HEK293T (cell line): ENCODE data around the gene TENM3.

Source experiments
- CTCF ChIA-PET: fragments of 350-600 bp; formaldehyde crosslinking; extraction: SDS; loops from one replicate; lab custom pipeline; 2021; ENCODE audit warnings: antibody characterized with exemption, inconsistent platforms; lab: Yijun Ruan, JAX
- POLR2A ChIA-PET: fragments of 350-600 bp; formaldehyde crosslinking; extraction: SDS; loops from one replicate; lab custom pipeline; 2020; ENCODE audit warnings: antibody characterized with exemption, inconsistent platforms; lab: Yijun Ruan, JAX
- DNase-seq: peaks from one replicate; pipeline ENCODE4 v3.0.0; 2012; ENCODE audit warnings: mixed read lengths; ENCODE audit errors: extremely low spot score
- ARNT ChIP-seq: fragments of 450-650 bp; IDR thresholded peaks from 2 replicates; pipeline ENCODE4 v1.6.1; 2017; ENCODE audit warnings: mild to moderate bottlenecking
- BHLHE40 ChIP-seq: fragments of 450-650 bp; IDR thresholded peaks from 2 replicates; pipeline ENCODE4 v1.6.1; 2016; ENCODE audit warnings: mild to moderate bottlenecking, moderate library complexity, borderline replicate concordance
- CTBP1 ChIP-seq: fragments of 450-650 bp; IDR thresholded peaks from 2 replicates; pipeline ENCODE4 v1.6.1; 2016; ENCODE audit warnings: borderline replicate concordance
- ELF4 ChIP-seq: fragments of 450-650 bp; IDR thresholded peaks from 2 replicates; pipeline ENCODE4 v1.6.1; 2017; ENCODE audit warnings: antibody characterized with exemption
- FOXA1 ChIP-seq: fragments of 450-650 bp; IDR thresholded peaks from 2 replicates; pipeline ENCODE4 v1.6.1; 2016; ENCODE audit warnings: mild to moderate bottlenecking
- FOXK2 ChIP-seq: fragments of 450-650 bp; IDR thresholded peaks from 2 replicates; pipeline ENCODE4 v1.6.1; 2016; ENCODE audit warnings: mild to moderate bottlenecking
- FOXM1 ChIP-seq: fragments of 450-650 bp; IDR thresholded peaks from 2 replicates; pipeline ENCODE4 v1.6.1; 2017; ENCODE audit warnings: mild to moderate bottlenecking, borderline replicate concordance
- HDGF ChIP-seq: fragments of 450-650 bp; IDR thresholded peaks from 2 replicates; pipeline ENCODE4 v1.6.1; 2017; ENCODE audit warnings: antibody characterized with exemption, borderline replicate concordance
- L3MBTL2 ChIP-seq: fragments of 450-650 bp; conservative IDR thresholded peaks from 2 replicates; pipeline ENCODE4 v1.6.1; 2016; ENCODE audit warnings: mild to moderate bottlenecking
- LEF1 ChIP-seq: fragments of 450-650 bp; IDR thresholded peaks from 2 replicates; pipeline ENCODE4 v1.6.1; 2017; ENCODE audit warnings: mild to moderate bottlenecking, borderline replicate concordance
- NFRKB ChIP-seq: fragments of 450-650 bp; IDR thresholded peaks from 2 replicates; pipeline ENCODE4 v1.6.1; 2016; ENCODE audit warnings: mild to moderate bottlenecking, moderate library complexity
- PKNOX1 ChIP-seq: fragments of 450-650 bp; IDR thresholded peaks from 2 replicates; pipeline ENCODE4 v1.6.1; 2016
- SP1 ChIP-seq: fragments of 450-650 bp; IDR thresholded peaks from 2 replicates; pipeline ENCODE4 v1.6.1; 2017
- SUZ12 ChIP-seq: fragments of 450-650 bp; IDR thresholded peaks from 2 replicates; pipeline ENCODE4 v1.6.1; 2016; ENCODE audit warnings: mild to moderate bottlenecking
- TARDBP ChIP-seq: fragments of 450-650 bp; IDR thresholded peaks from 2 replicates; pipeline ENCODE4 v1.6.1; 2016
- ZNF384 ChIP-seq: fragments of 450-650 bp; IDR thresholded peaks from 2 replicates; pipeline ENCODE4 v1.6.1; 2016

The TENM3 gene

GRCh38 chr4:182448281-182449151 is 205.3 kb downstream of the TENM3 start:
- DNase-seq, result peak; percentile 76
- ChIA-PET POLR2A (interaction anchor here (0.7 to 1.0 kb wide), 4 partner anchors 10 to 224 kb away, joined by 3 read pairs; no protein-coding TSS in a partner anchor), CTCF (no interaction called here)
- TF ChIP-seq ZNF384 (no peak), FOXM1 (0 out of 2 replicates have a peak, but pooled peaks have one; percentile 18), FOXA1 (no peak)

GRCh38 chr4:182449186-182449929 is 206.2 kb downstream of the TENM3 start:
- TF ChIP-seq SP1 (no peak), CTBP1 (no peak), ZNF384 (no peak)
- DNase-seq, result peak; percentile 25
- ChIA-PET CTCF (interaction anchor here (0.8 kb wide), 1 partner anchor 351 kb away, joined by 3 read pairs; no protein-coding TSS in a partner anchor), POLR2A (interaction anchor here (0.9 kb wide), 1 partner anchor 9 kb away, joined by 4 read pairs; no protein-coding TSS in a partner anchor)

GRCh38 chr4:182449930-182450439 is 206.8 kb downstream of the TENM3 start:
- TF ChIP-seq ELF4, result no peak
- no peak for TF ChIP-seq SUZ12
- no peak for TF ChIP-seq CTBP1
- no peak for TF ChIP-seq ZNF384
- no peak for TF ChIP-seq NFRKB
- no peak for TF ChIP-seq BHLHE40
- TF ChIP-seq FOXA1, result no peak
- no peak for TF ChIP-seq TARDBP
- CTCF ChIA-PET, result interaction anchor here (0.8 kb wide), 1 partner anchor 350 kb away, joined by 3 read pairs; no protein-coding TSS in a partner anchor
- POLR2A ChIA-PET, result interaction anchor here (0.9 kb wide), 1 partner anchor 8 kb away, joined by 4 read pairs; no protein-coding TSS in a partner anchor
- no peak for DNase-seq

GRCh38 chr4:182451441-182451840 is 208.2 kb downstream of the TENM3 start:
- CTCF ChIA-PET, result no interaction called here
- DNase-seq, result no peak
- TF ChIP-seq L3MBTL2 (no peak), BHLHE40 (no peak), ARNT (no peak), TARDBP (no peak), FOXM1 (no peak), SP1 (no peak), LEF1 (no peak), ZNF384 (no peak), FOXA1 (no peak), HDGF (no peak), CTBP1 (no peak), PKNOX1 (no peak), SUZ12 (no peak), ELF4 (no peak), NFRKB (no peak), FOXK2 (no peak)
- POLR2A ChIA-PET, result no interaction called here

GRCh38 chr4:182453830-182454229 is 210.6 kb downstream of the TENM3 start:
- CTCF ChIA-PET, result no interaction called here
- POLR2A ChIA-PET, result no interaction called here
- no peak for DNase-seq
- TF ChIP-seq CTBP1, result 0 out of 2 replicates have a peak, but pooled peaks have one; percentile 31
- 0 out of 2 replicates have a peak, but pooled peaks have one; percentile 28 for TF ChIP-seq PKNOX1
- TF ChIP-seq ELF4, result no peak

GRCh38 chr4:182454440-182455013 is 211.3 kb downstream of the TENM3 start:
- ChIA-PET CTCF (interaction anchor here (0.8 kb wide), 1 partner anchor 307 kb away, joined by 3 read pairs; no protein-coding TSS in a partner anchor), POLR2A (interaction anchor here (1.0 to 1.2 kb wide), 2 partner anchors 309 to 317 kb away, joined by 3 read pairs; no protein-coding TSS in a partner anchor)

More at GRCh38 chr4:182454440-182455013, 211.3 kb downstream of the TENM3 start:
- DNase-seq, result no peak
- TF ChIP-seq ARNT (no peak), FOXK2 (no peak), BHLHE40 (no peak), PKNOX1 (no peak)
